MM.1S (cell line): ENCODE data around the gene CENPU.

Experiments used
- EZH2 ChIP-seq: fragments of 300-600 bp; sonication (generic); optimal IDR thresholded peaks from 2 replicates; pipeline ENCODE3; 2017; ENCODE audit warnings: low read depth, mild to moderate bottlenecking, antibody characterized with exemption, low read length, mixed read lengths
- EZH2phosphoT487 ChIP-seq: fragments of 300-600 bp; sonication (generic); IDR thresholded peaks from 2 replicates; pipeline ENCODE4 v1.6.1; 2018; ENCODE audit warnings: antibody characterized with exemption, low read length
- TF ChIP-seq, protein P1 (sequence below): fragments of 300-600 bp; sonication (generic); IDR thresholded peaks from 2 replicates; pipeline ENCODE4 v1.5.1; 2016; ENCODE audit warnings: antibody characterized with exemption, low read length, mixed read lengths

DNA sequence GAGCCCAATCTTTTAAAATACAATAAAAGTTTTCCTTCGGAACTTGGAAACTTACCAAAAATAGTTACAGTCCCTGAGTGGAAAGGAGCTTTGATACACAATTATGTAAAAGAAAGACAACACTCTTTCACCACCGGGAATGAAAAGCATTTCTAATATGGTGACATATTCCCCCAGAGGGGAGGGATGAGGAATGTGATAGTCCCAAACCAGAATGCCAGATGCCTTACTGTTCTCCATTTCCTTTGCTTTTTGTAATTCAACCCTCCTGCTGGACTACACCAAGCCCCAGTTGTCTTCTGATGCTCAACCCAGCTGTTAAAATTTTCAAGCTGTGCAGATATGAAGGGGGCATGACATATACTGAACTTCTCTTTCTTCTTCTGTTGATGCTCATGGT, 80.2 kb downstream of the CENPU start:
- TF ChIP-seq, protein P1, sequence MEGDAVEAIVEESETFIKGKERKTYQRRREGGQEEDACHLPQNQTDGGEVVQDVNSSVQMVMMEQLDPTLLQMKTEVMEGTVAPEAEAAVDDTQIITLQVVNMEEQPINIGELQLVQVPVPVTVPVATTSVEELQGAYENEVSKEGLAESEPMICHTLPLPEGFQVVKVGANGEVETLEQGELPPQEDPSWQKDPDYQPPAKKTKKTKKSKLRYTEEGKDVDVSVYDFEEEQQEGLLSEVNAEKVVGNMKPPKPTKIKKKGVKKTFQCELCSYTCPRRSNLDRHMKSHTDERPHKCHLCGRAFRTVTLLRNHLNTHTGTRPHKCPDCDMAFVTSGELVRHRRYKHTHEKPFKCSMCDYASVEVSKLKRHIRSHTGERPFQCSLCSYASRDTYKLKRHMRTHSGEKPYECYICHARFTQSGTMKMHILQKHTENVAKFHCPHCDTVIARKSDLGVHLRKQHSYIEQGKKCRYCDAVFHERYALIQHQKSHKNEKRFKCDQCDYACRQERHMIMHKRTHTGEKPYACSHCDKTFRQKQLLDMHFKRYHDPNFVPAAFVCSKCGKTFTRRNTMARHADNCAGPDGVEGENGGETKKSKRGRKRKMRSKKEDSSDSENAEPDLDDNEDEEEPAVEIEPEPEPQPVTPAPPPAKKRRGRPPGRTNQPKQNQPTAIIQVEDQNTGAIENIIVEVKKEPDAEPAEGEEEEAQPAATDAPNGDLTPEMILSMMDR, result no peak
- TF ChIP-seq EZH2phosphoT487 (no peak), EZH2 (no peak)
